Activated naive CD8-positive, alpha-beta T cell (primary cell): ENCODE results near the gene NBR1.
"Not testable (repeated sequence)": the region's sequence is repeated elsewhere in the genome, so short reads cannot be mapped to it uniquely, and the experiment has no call there.

Experiments used
- H3K27ac Mint-ChIP-seq: one replicate; pipeline ENCODE4 v1.8.0; 2021; ENCODE audit warnings: mixed read lengths
- H3K27me3 Mint-ChIP-seq: one replicate; pipeline ENCODE4 v1.8.0; 2021; ENCODE audit warnings: mixed read lengths
- H3K36me3 Mint-ChIP-seq: one replicate; pipeline ENCODE4 v1.8.0; 2021; ENCODE audit warnings: mixed read lengths
- H3K4me1 Mint-ChIP-seq: one replicate; pipeline ENCODE4 v1.8.0; 2021; ENCODE audit warnings: low read depth, mixed read lengths
- H3K4me3 Mint-ChIP-seq: one replicate; pipeline ENCODE4 v1.8.0; 2021; ENCODE audit warnings: mild to moderate bottlenecking, mixed read lengths
- H3K9me3 Mint-ChIP-seq: one replicate; pipeline ENCODE4 v1.8.0; 2021; ENCODE audit warnings: low read depth, mixed read lengths

Gene NBR1

GRCh38 chr17:43216369-43216761 is 45.4 kb downstream of the NBR1 start:
- no peaks in the 10 kb centered on the region for H3K27me3 Mint-ChIP-seq
- H3K9me3 Mint-ChIP-seq: no peaks in the 10 kb centered on the region
- no peak overlapping the region for H3K27ac Mint-ChIP-seq
- H3K4me3 Mint-ChIP-seq: no peak overlapping the region
- peaks cover 54% of the 10 kb centered on the region for H3K4me1 Mint-ChIP-seq
- H3K36me3 Mint-ChIP-seq: peaks cover 2% of the 10 kb centered on the region

- peaks cover 2% of the 10 kb centered on the region for H3K36me3 Mint-ChIP-seq
- H3K27me3 Mint-ChIP-seq: no peaks in the 10 kb centered on the region
- H3K27ac Mint-ChIP-seq: peak overlapping the region; percentile 83
- H3K9me3 Mint-ChIP-seq: no peaks in the 10 kb centered on the region
- H3K4me1 Mint-ChIP-seq: peaks cover 53% of the 10 kb centered on the region
- no peak overlapping the region for H3K4me3 Mint-ChIP-seq
These were observed 46.0 kb downstream of the NBR1 start for GRCh38 chr17:43216762-43217613.

GRCh38 chr17:43217614-43218087 is 46.6 kb downstream of the NBR1 start:
- Mint-ChIP-seq H3K4me1 (peaks cover 47% of the 10 kb centered on the region), H3K4me3 (peak overlapping the region; percentile 79), H3K36me3 (peaks cover 2% of the 10 kb centered on the region), H3K27me3 (no peaks in the 10 kb centered on the region), H3K27ac (peak overlapping the region; percentile 83), H3K9me3 (no peaks in the 10 kb centered on the region)

GRCh38 chr17:43219001-43219400 is 48.0 kb downstream of the NBR1 start:
- Mint-ChIP-seq H3K27me3 (no peaks in the 10 kb centered on the region), H3K4me3 (no peak overlapping the region), H3K36me3 (peaks cover 5% of the 10 kb centered on the region), H3K9me3 (no peaks in the 10 kb centered on the region), H3K4me1 (peaks cover 33% of the 10 kb centered on the region), H3K27ac (peak overlapping the region; percentile 50)

- no peaks in the 10 kb centered on the region for H3K27me3 Mint-ChIP-seq
- peak overlapping the region; percentile 64 for H3K27ac Mint-ChIP-seq
- H3K9me3 Mint-ChIP-seq: no peaks in the 10 kb centered on the region
- peaks cover 32% of the 10 kb centered on the region for H3K4me1 Mint-ChIP-seq
- peaks cover 7% of the 10 kb centered on the region for H3K36me3 Mint-ChIP-seq
- no peak overlapping the region for H3K4me3 Mint-ChIP-seq
These were observed 48.8 kb downstream of the NBR1 start for GRCh38 chr17:43219746-43220380.

- Mint-ChIP-seq H3K9me3 (no peaks in the 10 kb centered on the region), H3K36me3 (peaks cover 7% of the 10 kb centered on the region), H3K4me1 (peaks cover 31% of the 10 kb centered on the region), H3K4me3 (no peak overlapping the region), H3K27ac (no peak overlapping the region), H3K27me3 (no peaks in the 10 kb centered on the region)
These were observed 49.6 kb downstream of the NBR1 start for GRCh38 chr17:43220511-43221125.

- Mint-ChIP-seq H3K4me3 (no peak overlapping the region), H3K27ac (no peak overlapping the region), H3K36me3 (peaks cover 7% of the 10 kb centered on the region)
These were observed 53.2 kb downstream of the NBR1 start for GRCh38 chr17:43224146-43224705.

GRCh38 chr17:43226393-43226792 is 55.4 kb downstream of the NBR1 start:
- Mint-ChIP-seq H3K27me3 (no peaks in the 10 kb centered on the region), H3K9me3 (no peaks in the 10 kb centered on the region), H3K27ac (no peak overlapping the region), H3K4me3 (no peak overlapping the region), H3K36me3 (peaks cover 5% of the 10 kb centered on the region), H3K4me1 (peaks cover under 1% of the 10 kb centered on the region)

More at GRCh38 chr17:43224146-43224705, 53.2 kb downstream of the NBR1 start:
- peaks cover 2% of the 10 kb centered on the region for H3K4me1 Mint-ChIP-seq
- no peaks in the 10 kb centered on the region for H3K9me3 Mint-ChIP-seq
- no peaks in the 10 kb centered on the region for H3K27me3 Mint-ChIP-seq

GRCh38 chr17:43228020-43228782 is 57.2 kb downstream of the NBR1 start, which contains the start of gene CCDC200:
Gene CCDC200, minus strand, starts transcription at chr17:43228623. Its CDS starts 69 bp downstream, at chr17:43228554.
- H3K4me3 Mint-ChIP-seq, H3K9me3 Mint-ChIP-seq, H3K27ac Mint-ChIP-seq, H3K4me1 Mint-ChIP-seq, H3K36me3 Mint-ChIP-seq, H3K27me3 Mint-ChIP-seq: not testable (repeated sequence)

GRCh38 chr17:43231205-43232020 is 60.4 kb downstream of the NBR1 start:
- not testable (repeated sequence) for H3K27ac Mint-ChIP-seq, H3K27me3 Mint-ChIP-seq, H3K4me3 Mint-ChIP-seq, H3K36me3 Mint-ChIP-seq, H3K9me3 Mint-ChIP-seq, H3K4me1 Mint-ChIP-seq

- H3K36me3 Mint-ChIP-seq, H3K4me1 Mint-ChIP-seq, H3K9me3 Mint-ChIP-seq, H3K27ac Mint-ChIP-seq, H3K27me3 Mint-ChIP-seq: not testable (repeated sequence)
- peak overlapping the region; percentile 41 for H3K4me3 Mint-ChIP-seq
These were observed 61.1 kb downstream of the NBR1 start for GRCh38 chr17:43232021-43232699.

- not testable (repeated sequence) for H3K4me1 Mint-ChIP-seq, H3K4me3 Mint-ChIP-seq, H3K9me3 Mint-ChIP-seq, H3K36me3 Mint-ChIP-seq, H3K27me3 Mint-ChIP-seq, H3K27ac Mint-ChIP-seq
These were observed 62.2 kb downstream of the NBR1 start for GRCh38 chr17:43233263-43233662.

- H3K27me3 Mint-ChIP-seq, H3K9me3 Mint-ChIP-seq, H3K27ac Mint-ChIP-seq, H3K4me1 Mint-ChIP-seq, H3K36me3 Mint-ChIP-seq, H3K4me3 Mint-ChIP-seq: not testable (repeated sequence)
These were observed 62.9 kb downstream of the NBR1 start, which contains the start of gene RNU2-1 for GRCh38 chr17:43233877-43234276. Gene RNU2-1, minus strand, starts transcription at chr17:43233977.
